AG04450 (cell line): ENCODE results near the gene MIA3. TPM values are rescaled to one million over a fixed set of nuclear protein-coding genes. Genes with fewer than 3 reads are reported as not detected.
"Not testable (repeated sequence)": the region's sequence is repeated elsewhere in the genome, so short reads cannot be mapped to it uniquely, and the experiment has no call there.

ENCODE experiments used
- CTCF ChIA-PET: fragments of 300-600, 350-600 bp; formaldehyde crosslinking; extraction: SDS; loops from one replicate; lab custom pipeline; 2022; ENCODE audit warnings: antibody characterized with exemption, inconsistent platforms; lab: Charles Lee
- POLR2A ChIA-PET: fragments of 350-600 bp; formaldehyde crosslinking; extraction: SDS; loops from one replicate; lab custom pipeline; 2021; ENCODE audit warnings: antibody characterized with exemption, inconsistent platforms; lab: Yijun Ruan, JAX
- DNase-seq: peaks from one replicate; pipeline ENCODE4 v3.0.0-alpha.2; 2011; ENCODE audit warnings: low read depth, low spot score
- H3K27ac ChIP-seq: one replicate; pipeline ENCODE4 v1.5.1; 2012; ENCODE audit warnings: low read depth, low read length, control low read depth
- H3K27me3 ChIP-seq: one replicate; pipeline ENCODE4 v1.6.0; 2012; ENCODE audit warnings: low read length; ENCODE audit not compliant: control insufficient read depth, insufficient read depth
- H3K4me3 ChIP-seq: 2 replicates; pipeline ENCODE4 v1.5.1; 2011; ENCODE audit warnings: mild to moderate bottlenecking, low read depth, low read length, control low read depth
- H3K9me3 ChIP-seq: 2 replicates; pipeline ENCODE4 v1.5.1; 2012; ENCODE audit warnings: low read length; ENCODE audit not compliant: control insufficient read depth, insufficient read depth
- CTCF ChIP-seq: IDR thresholded peaks from 2 replicates; pipeline ENCODE4 v1.5.1; 2011; ENCODE audit warnings: low read depth, low read length, control low read depth, inconsistent platforms
- polyA plus RNA-seq: library from polyadenylated mRNA; depleted of rRNA; stranded (reverse); fragments of >200 nt; gene quantifications from 2 replicates; pipeline ENCODE4 v1.2.3, GENCODE V29; 2011

Gene MIA3
- polyA plus RNA-seq, 1 experiment: 53.6 TPM

GRCh38 chr1:222594789-222595188, 23.1 kb upstream of the MIA3 start:
- no peak for DNase-seq
- no peak overlapping the region for H3K27ac ChIP-seq
- no peak overlapping the region for H3K4me3 ChIP-seq
- no peak for TF ChIP-seq CTCF
- ChIA-PET POLR2A (no interaction called here), CTCF (interaction anchor here (1.4 kb wide), 1 partner anchor 39 kb away, joined by 6 read pairs; no protein-coding TSS in a partner anchor)
- no peaks in the 10 kb centered on the region for H3K27me3 ChIP-seq
- no peaks in the 10 kb centered on the region for H3K9me3 ChIP-seq

GRCh38 chr1:222596696-222597095, 21.2 kb upstream of the MIA3 start:
- H3K4me3 ChIP-seq: no peak overlapping the region
- ChIA-PET CTCF (no interaction called here), POLR2A (no interaction called here)
- H3K9me3 ChIP-seq: no peaks in the 10 kb centered on the region
- DNase-seq: no peak
- no peak for TF ChIP-seq CTCF
- no peak overlapping the region for H3K27ac ChIP-seq
- H3K27me3 ChIP-seq: no peaks in the 10 kb centered on the region

GRCh38 chr1:222600281-222600680, 17.6 kb upstream of the MIA3 start:
- TF ChIP-seq CTCF: no peak
- no peaks in the 10 kb centered on the region for H3K9me3 ChIP-seq
- H3K4me3 ChIP-seq: no peak overlapping the region
- DNase-seq: no peak
- no peaks in the 10 kb centered on the region for H3K27me3 ChIP-seq
- ChIA-PET CTCF (interaction anchor here (0.6 to 0.7 kb wide), 2 partner anchors 8 to 529 kb away, joined by 8 to 9 read pairs; no protein-coding TSS in a partner anchor), POLR2A (no interaction called here)
- H3K27ac ChIP-seq: no peak overlapping the region

- Histone ChIP-seq H3K27ac (no peak overlapping the region), H3K4me3 (no peak overlapping the region), H3K27me3 (no peaks in the 10 kb centered on the region), H3K9me3 (no peaks in the 10 kb centered on the region)
- ChIA-PET POLR2A (no interaction called here), CTCF (no interaction called here)
- DNase-seq: no peak
- no peak for TF ChIP-seq CTCF
Observed at GRCh38 chr1:222601257-222601656, 16.6 kb upstream of the MIA3 start.

DNA sequence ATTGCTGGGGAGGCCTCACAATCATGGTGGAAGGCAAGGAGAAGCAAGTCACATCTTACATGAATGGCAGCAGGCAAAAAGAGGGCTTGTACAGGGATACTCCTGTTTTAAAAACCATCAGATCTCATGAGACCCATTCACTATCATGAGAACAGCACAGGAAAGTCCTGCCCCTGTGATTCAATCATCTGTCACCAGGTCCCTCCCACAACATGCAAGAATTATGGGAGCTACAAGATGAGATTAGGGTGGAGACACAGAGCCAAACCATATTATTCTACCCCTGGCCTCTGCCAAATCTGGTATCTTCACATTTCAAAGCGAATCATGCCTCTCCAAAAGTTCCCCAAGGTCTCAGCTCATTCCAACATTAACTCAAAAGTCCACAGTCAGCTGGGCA, 11.1 kb upstream of the MIA3 start:
- no peak overlapping the region for H3K27ac ChIP-seq
- ChIA-PET CTCF (no interaction called here), POLR2A (no interaction called here)
- H3K4me3 ChIP-seq: no peak overlapping the region
- DNase-seq: no peak
- no peaks in the 10 kb centered on the region for H3K9me3 ChIP-seq
- H3K27me3 ChIP-seq: no peaks in the 10 kb centered on the region
- TF ChIP-seq CTCF: no peak

- H3K4me3 ChIP-seq, H3K27ac ChIP-seq, H3K27me3 ChIP-seq, H3K9me3 ChIP-seq, POLR2A ChIA-PET, DNase-seq, CTCF ChIA-PET: not testable (repeated sequence)
Observed at GRCh38 chr1:222609111-222609510, 8.8 kb upstream of the MIA3 start.
